C4-2B (cell line): Measurements from ENCODE around the gene DRG2.

Experiments used
- H3K27ac ChIP-seq: fragments of 450-650 bp; 2 replicates; pipeline ENCODE4 v1.5.1; 2017
- CTCF ChIP-seq: fragments of 450-650 bp; conservative IDR thresholded peaks from 2 replicates; pipeline ENCODE4 v1.5.1; 2017; ENCODE audit warnings: mild to moderate bottlenecking
- ZFX ChIP-seq: fragments of 450-650 bp; IDR thresholded peaks from 2 replicates; pipeline ENCODE4 v1.6.1; 2017

Gene DRG2

GRCh38 chr17:18156976-18157280 lies 69.2 kb downstream of the DRG2 start:
- TF ChIP-seq CTCF: no peak
- TF ChIP-seq ZFX: no peak

More at GRCh38 chr17:18156976-18157280, 69.2 kb downstream of the DRG2 start:
- H3K27ac ChIP-seq: no peak overlapping the region
